ENCODE results near the gene ESRRG. TPM values are rescaled to one million over a fixed set of nuclear protein-coding genes. Genes with fewer than 3 reads are reported as not detected.

The ESRRG gene
- total RNA-seq, 2 donors from 2014 or later: 5.1 to 6.7 TPM

DNA sequence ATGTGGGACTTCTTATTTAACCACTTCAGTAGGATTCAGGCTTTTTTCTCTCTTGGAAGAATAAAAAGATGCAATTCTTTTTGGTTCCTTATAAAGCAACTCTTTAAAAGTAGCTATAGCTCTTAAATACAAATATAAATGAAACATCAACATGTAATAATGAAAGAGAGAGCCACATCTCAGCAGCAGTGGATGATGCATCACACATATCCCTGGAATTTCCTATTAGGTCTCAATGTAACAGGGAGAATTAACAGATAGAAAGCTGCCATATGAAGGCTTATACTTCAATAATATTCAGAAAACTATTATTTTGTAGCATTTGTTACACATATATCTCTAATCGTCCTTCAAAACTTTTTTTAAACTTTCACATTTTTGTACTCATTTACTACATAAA, 181.0 kb downstream of the ESRRG start:
- TF ChIP-seq, protein P1, sequence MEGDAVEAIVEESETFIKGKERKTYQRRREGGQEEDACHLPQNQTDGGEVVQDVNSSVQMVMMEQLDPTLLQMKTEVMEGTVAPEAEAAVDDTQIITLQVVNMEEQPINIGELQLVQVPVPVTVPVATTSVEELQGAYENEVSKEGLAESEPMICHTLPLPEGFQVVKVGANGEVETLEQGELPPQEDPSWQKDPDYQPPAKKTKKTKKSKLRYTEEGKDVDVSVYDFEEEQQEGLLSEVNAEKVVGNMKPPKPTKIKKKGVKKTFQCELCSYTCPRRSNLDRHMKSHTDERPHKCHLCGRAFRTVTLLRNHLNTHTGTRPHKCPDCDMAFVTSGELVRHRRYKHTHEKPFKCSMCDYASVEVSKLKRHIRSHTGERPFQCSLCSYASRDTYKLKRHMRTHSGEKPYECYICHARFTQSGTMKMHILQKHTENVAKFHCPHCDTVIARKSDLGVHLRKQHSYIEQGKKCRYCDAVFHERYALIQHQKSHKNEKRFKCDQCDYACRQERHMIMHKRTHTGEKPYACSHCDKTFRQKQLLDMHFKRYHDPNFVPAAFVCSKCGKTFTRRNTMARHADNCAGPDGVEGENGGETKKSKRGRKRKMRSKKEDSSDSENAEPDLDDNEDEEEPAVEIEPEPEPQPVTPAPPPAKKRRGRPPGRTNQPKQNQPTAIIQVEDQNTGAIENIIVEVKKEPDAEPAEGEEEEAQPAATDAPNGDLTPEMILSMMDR (conservative IDR thresholded peaks at IDR 0.05): no peak
- Histone ChIP-seq H3K9me3 (ENCODE audit: control insufficient read depth, low read length) (no peaks in the 10 kb centered on the region), H3K27ac (ENCODE audit: low read depth, low read length) (no peak overlapping the region), H3K4me3 (ENCODE audit: low read length) (no peak overlapping the region), H3K4me1 (ENCODE audit: control insufficient read depth, insufficient read depth, low read length) (peaks cover 4% of the 10 kb centered on the region), H3K27me3 (ENCODE audit: control insufficient read depth, insufficient read depth, low read length, poor library complexity, severe bottlenecking) (no peaks in the 10 kb centered on the region), H3K36me3 (ENCODE audit: control insufficient read depth, insufficient read depth, low read length) (no peaks in the 10 kb centered on the region), H3K9ac (ENCODE audit: extremely low read depth, low read length, poor library complexity, severe bottlenecking) (no peak overlapping the region)
- Mint-ChIP-seq H3K9me3 (no peaks in the 10 kb centered on the region), H3K4me3 (no peak overlapping the region), H3K4me1 (peaks cover 13% of the 10 kb centered on the region), H3K27me3 (ENCODE audit: insufficient read depth) (no peaks in the 10 kb centered on the region), H3K36me3 (ENCODE audit: low read depth) (no peaks in the 10 kb centered on the region), H3K27ac (no peak overlapping the region)
- WGBS, 2 experiments (ENCODE audit: insufficient coverage in 1 of 2, insufficient read length in 1 of 2): 93% methylated on average over 1 of the region's 1 CpG; no CpG with 5 or more reads in 1 of the 2 experiments
- no peak for DNase-seq

DNA sequence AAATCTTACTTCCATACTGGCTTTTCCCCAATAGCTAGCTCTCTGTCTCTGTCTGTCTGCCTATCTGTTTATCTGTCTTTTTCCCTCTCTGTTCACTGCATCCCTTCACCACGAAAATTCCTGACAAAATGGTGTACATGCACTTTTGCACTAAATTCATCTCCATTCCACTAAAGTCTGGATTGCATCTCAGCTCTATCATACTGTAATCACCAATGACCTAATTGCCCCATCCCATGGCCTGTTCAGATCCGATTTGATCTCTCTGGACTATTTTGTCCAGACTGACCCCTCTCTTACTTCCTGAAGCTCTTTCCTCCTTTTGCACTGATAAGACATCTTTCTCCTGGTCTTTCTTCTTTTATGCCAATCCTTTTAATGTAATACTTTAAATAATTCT, 187.5 kb downstream of the ESRRG start:
- Mint-ChIP-seq H3K4me3 (no peak overlapping the region), H3K36me3 (ENCODE audit: low read depth) (no peaks in the 10 kb centered on the region), H3K9me3 (no peaks in the 10 kb centered on the region), H3K27ac (no peak overlapping the region), H3K4me1 (peaks cover 19% of the 10 kb centered on the region), H3K27me3 (ENCODE audit: insufficient read depth) (no peaks in the 10 kb centered on the region)
- H3K9me3 ChIP-seq (ENCODE audit: control insufficient read depth, low read length): no peaks in the 10 kb centered on the region
- H3K4me3 ChIP-seq (ENCODE audit: low read length): no peak overlapping the region
- no peaks in the 10 kb centered on the region for H3K36me3 ChIP-seq (ENCODE audit: control insufficient read depth, insufficient read depth, low read length)
- no peaks in the 10 kb centered on the region for H3K4me1 ChIP-seq (ENCODE audit: control insufficient read depth, insufficient read depth, low read length)
- H3K9ac ChIP-seq (ENCODE audit: extremely low read depth, low read length, poor library complexity, severe bottlenecking): no peak overlapping the region
- no peaks in the 10 kb centered on the region for H3K27me3 ChIP-seq (ENCODE audit: control insufficient read depth, insufficient read depth, low read length, poor library complexity, severe bottlenecking)
- DNase-seq: no peak
- no peak overlapping the region for H3K27ac ChIP-seq (ENCODE audit: low read depth, low read length)
- TF ChIP-seq, protein P1 (conservative IDR thresholded peaks at IDR 0.05): no peak
- 73 to 78% methylated on average over 2 of the region's 2 CpGs for WGBS, 2 experiments (ENCODE audit: insufficient coverage in 1 of 2, insufficient read length in 1 of 2)

DNA sequence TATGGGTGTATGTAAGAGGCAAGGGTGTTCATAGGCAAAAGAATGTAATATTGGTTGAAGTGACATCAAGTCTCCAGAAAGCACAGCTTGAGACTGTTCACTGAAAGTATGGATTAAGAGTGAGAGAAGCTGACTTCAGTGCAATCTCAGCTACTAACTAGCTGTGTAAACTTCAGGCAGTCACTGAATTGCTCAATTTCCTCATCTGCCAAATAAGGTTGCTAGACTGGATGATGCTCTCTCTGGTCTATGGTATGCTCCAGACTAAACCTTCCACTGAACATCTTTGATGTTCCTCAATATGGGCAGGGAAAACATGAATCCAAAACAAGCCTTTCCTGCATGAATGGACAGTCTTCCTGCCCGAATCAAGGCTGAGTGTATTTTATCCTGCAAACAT, 188.2 kb downstream of the ESRRG start:
- Mint-ChIP-seq H3K9me3 (no peaks in the 10 kb centered on the region), H3K27me3 (ENCODE audit: insufficient read depth) (no peaks in the 10 kb centered on the region), H3K4me1 (peaks cover 20% of the 10 kb centered on the region), H3K4me3 (no peak overlapping the region), H3K27ac (no peak overlapping the region), H3K36me3 (ENCODE audit: low read depth) (no peaks in the 10 kb centered on the region)
- H3K4me3 ChIP-seq (ENCODE audit: low read length): no peak overlapping the region
- WGBS, 2 experiments (ENCODE audit: insufficient coverage in 1 of 2, insufficient read length in 1 of 2): 94 to 100% methylated on average over 1 of the region's 1 CpG
- no peak for DNase-seq
- H3K9me3 ChIP-seq (ENCODE audit: control insufficient read depth, low read length): no peaks in the 10 kb centered on the region
- H3K27me3 ChIP-seq (ENCODE audit: control insufficient read depth, insufficient read depth, low read length, poor library complexity, severe bottlenecking): no peaks in the 10 kb centered on the region
- no peak overlapping the region for H3K9ac ChIP-seq (ENCODE audit: extremely low read depth, low read length, poor library complexity, severe bottlenecking)
- no peaks in the 10 kb centered on the region for H3K36me3 ChIP-seq (ENCODE audit: control insufficient read depth, insufficient read depth, low read length)
- TF ChIP-seq, protein P1 (conservative IDR thresholded peaks at IDR 0.05): no peak
- no peak overlapping the region for H3K27ac ChIP-seq (ENCODE audit: low read depth, low read length)
- no peaks in the 10 kb centered on the region for H3K4me1 ChIP-seq (ENCODE audit: control insufficient read depth, insufficient read depth, low read length)

All from endodermal cell (in vitro differentiated cells).